Fibroblast of lung (primary cell): ENCODE data around the gene XPNPEP2.

Source experiments
- EZH2 ChIP-seq: IDR thresholded peaks from 2 replicates; pipeline ENCODE4 v1.5.1; 2012; ENCODE audit warnings: low read length, control low read depth, mild to moderate bottlenecking; ENCODE audit errors: missing control alignments
- TF ChIP-seq, protein P1 (sequence below), 2 donors: IDR thresholded peaks in 1 of 2; conservative IDR thresholded peaks in 1 of 2; 1 replicate in 1 of 2; 2 replicates in 1 of 2; pipeline ENCODE4 v1.5.1; 2011 to 2012; ENCODE audit warnings: low read length in 2 of 2, control low read depth in 1 of 2, inconsistent platforms in 1 of 2, low read depth in 1 of 2, mild to moderate bottlenecking in 1 of 2

DNA sequence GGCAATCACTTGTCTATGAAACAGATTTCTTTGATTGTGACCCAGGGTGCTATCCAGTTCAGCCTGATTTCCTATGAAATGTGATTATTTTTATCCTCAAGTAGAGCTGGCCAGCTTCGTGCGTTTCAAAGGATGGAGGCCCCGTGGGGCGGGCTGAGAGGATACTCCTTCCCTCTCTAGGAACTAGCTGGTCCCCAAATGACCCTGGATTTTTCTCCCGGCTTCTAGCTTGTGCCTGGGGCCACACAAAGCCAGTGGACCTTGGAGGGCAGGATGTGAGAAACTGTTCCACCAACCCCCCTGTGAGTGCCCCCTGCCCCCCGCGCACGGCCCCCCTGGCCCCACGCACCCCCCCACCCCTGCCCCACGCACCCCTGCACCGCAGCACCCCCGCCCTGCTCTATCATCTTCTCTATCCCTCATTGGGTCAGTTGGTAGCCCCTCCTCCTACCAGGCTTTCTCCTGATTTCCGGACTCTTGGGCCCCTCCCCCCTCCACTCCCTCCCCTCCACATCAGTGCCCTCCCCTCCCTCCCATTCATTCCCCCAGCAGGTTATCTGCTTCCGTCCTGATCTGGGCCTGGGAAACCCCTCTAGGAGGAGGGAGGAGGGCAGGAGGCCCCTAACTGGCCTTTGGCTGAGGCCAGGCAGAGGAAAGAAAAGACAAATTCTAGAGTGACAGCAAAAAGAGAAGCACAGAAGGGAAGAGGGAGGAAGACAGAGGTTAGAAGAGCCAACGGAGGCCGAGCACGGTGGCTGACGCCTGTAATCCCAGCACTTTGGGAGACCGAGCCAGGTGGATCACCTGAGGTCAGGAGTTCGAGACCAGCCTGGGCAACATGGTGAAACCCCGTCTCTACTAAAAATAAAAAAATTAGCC lies 3.3 kb downstream of the XPNPEP2 start:
- TF ChIP-seq, protein P1, sequence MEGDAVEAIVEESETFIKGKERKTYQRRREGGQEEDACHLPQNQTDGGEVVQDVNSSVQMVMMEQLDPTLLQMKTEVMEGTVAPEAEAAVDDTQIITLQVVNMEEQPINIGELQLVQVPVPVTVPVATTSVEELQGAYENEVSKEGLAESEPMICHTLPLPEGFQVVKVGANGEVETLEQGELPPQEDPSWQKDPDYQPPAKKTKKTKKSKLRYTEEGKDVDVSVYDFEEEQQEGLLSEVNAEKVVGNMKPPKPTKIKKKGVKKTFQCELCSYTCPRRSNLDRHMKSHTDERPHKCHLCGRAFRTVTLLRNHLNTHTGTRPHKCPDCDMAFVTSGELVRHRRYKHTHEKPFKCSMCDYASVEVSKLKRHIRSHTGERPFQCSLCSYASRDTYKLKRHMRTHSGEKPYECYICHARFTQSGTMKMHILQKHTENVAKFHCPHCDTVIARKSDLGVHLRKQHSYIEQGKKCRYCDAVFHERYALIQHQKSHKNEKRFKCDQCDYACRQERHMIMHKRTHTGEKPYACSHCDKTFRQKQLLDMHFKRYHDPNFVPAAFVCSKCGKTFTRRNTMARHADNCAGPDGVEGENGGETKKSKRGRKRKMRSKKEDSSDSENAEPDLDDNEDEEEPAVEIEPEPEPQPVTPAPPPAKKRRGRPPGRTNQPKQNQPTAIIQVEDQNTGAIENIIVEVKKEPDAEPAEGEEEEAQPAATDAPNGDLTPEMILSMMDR (conservative IDR thresholded peaks at IDR 0.05 in 1 of 2, IDR thresholded peaks at IDR 0.05 in 1 of 2; ENCODE audit: low read depth in 1 of 2, low read length in 2 of 2): no peak
- no peak for TF ChIP-seq EZH2
